HG02938 (cell line): Measurements from ENCODE around the gene FAM3A.

Source experiments
- ATAC-seq: cut with Tn5 transposase; IDR thresholded peaks from one replicate; pipeline ENCODE4 v1.9.1; 2021; ENCODE audit warnings: mild to moderate bottlenecking, moderate library complexity; ENCODE audit not compliant: unreplicated experiment

The FAM3A gene

DNA sequence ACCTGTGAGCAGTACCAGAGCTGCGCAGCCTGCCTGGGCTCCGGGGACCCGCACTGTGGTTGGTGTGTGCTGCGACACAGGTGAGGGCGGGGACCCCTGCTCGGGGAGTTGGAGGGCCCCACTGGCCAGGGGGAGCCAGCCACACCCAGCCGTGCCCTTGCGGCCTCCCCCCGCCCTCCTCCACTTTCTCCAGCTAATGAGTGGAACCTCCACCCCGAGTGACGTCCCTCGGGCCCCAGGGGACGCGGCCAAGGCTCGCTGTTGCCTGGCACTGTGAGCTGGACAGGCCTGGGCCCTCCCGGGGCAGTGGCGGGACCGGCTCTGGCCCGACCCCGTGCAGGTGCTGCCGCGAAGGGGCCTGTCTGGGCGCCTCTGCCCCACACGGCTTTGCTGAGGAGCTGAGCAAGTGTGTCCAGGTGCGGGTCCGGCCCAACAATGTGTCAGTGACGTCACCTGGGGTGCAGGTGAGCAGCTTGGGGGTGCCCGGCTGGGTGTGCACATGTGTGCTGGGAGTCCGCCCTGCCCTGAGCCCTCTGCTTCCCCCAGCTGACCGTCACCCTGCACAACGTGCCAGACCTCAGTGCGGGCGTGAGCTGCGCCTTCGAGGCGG is 52.3 kb downstream of the FAM3A start:
- ATAC-seq, result no peak

DNA sequence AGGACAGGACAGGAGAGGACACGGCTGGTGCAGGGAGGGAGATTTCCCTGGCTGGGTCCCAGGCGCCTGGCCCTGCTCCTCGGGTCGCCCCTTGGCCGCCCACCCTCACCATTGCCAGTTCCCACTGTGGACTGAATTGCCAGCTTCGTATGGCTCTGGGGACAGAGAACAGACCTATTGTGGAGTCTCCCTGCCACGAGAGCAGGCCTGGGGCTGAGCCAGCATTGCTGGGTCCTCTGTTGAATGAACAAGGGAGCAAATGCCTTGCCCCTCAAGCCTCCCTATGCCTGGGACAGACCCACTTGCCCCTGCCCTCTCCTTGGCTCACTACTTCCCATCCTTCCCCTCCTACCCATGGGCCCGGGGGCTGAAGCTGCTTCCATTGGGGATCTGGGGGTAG is 53.6 kb downstream of the FAM3A start:
- ATAC-seq, result no peak

DNA sequence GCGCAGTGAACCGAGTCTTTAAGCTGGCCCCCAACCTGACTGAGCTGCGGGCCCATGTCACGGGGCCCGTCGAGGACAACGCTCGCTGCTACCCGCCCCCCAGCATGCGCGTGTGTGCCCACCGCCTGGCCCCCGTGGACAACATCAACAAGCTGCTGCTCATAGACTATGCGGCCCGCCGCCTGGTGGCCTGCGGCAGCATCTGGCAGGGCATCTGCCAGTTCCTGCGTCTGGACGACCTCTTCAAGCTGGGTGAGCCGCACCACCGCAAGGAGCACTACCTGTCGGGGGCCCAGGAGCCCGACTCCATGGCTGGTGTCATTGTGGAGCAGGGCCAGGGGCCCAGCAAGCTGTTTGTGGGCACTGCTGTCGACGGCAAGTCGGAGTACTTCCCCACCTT is 55.7 kb downstream of the FAM3A start:
- ATAC-seq, result no peak

DNA sequence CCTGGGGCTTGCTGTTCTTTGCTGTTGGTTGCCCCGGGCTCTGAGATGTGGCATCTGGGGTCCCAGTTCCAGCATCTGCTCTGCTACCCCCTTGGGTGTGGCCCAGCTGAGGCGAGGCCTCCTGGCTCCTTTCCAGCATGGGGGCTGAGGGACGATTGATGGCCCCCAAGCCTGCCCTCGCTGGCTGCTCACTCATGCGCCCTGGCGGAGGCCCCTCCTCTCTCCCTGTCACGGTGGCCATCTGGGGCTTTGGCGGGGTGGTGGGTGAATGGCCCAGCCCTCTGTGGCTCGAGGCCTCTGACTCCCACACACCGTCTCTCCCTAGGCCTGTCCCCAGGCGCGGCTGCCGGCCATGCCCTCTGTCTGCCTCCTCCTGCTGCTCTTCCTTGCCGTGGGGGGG is 56.2 kb downstream of the FAM3A start:
- no peak for ATAC-seq

DNA sequence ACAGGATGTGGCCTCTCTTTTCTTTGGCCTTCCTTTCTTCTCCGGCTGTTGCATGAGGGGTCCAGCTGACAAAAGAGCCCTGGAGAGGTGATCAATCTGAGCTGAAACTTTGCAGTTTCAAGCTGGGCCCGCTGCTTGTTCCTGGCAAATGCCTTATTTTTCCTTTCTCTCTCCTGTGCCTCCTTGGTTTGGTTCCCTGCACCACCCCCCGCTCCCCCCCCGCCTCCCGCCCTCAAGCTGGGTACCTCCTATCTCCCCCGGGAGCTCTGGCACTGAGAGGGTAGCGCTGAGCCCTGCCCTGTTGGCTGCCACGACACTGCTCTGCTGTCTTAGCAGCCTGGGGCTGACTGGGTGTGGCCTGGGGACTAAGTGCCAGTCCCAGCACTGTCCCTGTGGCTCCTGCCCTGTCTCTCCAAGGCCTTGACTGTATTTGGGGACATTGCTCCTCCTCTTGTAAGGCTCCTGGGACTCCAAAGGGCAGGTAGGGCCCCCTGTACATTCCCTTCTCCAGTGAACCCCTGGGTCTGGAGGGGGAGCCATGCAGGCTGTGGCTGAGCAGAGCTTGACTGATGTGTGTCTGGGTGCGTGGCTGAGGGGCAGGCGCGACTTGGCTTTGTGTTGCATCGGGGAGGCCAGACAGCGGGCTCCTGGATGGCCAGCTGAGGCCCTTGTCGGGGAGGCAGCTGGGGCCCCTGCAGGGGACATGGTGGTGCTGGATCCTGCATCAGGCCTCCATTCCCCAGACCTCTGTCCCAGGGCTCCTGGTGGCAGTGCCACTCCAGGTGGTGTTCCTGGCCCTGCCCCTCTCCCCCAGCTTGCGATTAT is 56.9 kb downstream of the FAM3A start:
- no peak for ATAC-seq

DNA sequence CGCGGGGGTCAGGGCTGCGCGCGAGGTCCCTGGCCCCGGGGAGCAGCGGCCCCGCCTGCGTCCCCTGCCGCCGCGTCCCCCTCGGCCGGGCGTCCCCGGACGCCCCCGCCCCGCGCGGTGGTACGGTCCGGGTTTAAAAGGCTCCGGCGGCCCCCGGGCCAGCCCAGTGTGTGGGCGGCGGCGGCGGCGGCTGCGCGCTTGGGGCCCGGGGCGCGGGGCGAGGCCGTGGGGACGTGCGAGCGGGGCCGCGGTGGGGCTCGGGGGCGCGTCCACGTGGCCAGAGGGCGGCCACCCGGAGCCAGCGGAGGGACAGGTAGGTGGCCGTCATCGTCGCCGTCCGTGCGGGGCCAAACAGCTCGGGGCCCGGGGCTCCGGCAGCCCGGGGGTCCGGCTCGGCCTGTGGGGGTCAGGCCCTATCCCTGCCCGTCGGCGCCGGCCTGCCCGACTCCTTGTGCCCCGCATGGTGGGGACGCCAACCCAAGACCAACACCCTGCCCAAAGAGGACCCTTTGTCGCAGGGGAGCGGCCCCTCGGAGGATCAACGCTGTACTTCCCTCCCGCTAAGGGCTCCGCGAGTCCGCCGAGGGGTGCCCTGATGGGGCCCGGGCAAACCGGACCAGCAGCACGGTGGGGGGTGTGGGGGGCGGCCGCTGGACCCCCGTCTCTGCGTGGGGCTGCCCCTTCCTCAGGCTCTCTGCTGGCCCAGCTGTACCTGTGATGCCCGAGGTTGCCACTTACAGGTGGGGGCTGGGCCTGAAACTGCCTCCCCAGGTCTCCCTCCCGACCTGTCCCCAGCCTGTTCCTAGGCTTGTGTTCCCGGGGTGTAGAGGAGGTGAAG is 57.7 kb downstream of the FAM3A start, which contains the start of gene PLXNA3:
Gene PLXNA3, plus strand, starts transcription at position 166 of the 838 bp plus-strand sequence. CDS start 1,903 bp downstream, outside the sequence.
- ATAC-seq, result no peak

DNA sequence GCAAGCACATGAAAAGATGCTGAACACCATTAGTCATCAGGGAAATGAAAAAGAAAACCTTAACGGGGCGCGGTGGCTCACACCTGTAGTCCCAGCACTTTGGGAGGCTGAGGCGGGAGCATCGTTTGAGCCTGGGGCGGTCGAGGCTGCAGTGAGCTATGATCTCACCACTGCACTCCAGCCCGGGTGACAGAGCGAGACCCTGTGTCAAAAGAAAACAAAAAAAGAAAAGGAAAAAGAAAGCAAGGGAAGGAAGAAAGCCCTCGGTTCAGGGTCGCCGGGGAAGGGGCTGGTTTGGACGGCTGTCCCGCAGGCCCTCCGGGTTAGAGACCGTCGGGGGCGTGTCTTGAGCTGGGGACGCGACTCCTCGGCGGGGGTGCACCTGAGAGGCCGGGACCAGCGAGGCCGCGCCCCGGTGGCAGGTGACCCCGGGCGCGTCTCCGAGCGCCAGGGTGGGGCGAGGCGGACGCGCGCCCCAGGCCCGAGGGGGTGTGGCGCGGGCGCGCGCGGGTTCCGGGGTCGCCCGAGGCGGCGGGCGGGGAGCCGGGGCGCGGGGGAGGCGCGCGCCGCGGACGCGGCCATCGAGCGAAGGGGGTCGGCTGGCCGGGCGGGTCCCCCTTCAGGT is 58.4 kb downstream of the FAM3A start:
- ATAC-seq, result no peak
